Measurements from ENCODE around the gene ASMTL.
A peak's percentile ranks its signal among the peaks of the same experiment; 100 is the strongest.

Gene ASMTL

DNA sequence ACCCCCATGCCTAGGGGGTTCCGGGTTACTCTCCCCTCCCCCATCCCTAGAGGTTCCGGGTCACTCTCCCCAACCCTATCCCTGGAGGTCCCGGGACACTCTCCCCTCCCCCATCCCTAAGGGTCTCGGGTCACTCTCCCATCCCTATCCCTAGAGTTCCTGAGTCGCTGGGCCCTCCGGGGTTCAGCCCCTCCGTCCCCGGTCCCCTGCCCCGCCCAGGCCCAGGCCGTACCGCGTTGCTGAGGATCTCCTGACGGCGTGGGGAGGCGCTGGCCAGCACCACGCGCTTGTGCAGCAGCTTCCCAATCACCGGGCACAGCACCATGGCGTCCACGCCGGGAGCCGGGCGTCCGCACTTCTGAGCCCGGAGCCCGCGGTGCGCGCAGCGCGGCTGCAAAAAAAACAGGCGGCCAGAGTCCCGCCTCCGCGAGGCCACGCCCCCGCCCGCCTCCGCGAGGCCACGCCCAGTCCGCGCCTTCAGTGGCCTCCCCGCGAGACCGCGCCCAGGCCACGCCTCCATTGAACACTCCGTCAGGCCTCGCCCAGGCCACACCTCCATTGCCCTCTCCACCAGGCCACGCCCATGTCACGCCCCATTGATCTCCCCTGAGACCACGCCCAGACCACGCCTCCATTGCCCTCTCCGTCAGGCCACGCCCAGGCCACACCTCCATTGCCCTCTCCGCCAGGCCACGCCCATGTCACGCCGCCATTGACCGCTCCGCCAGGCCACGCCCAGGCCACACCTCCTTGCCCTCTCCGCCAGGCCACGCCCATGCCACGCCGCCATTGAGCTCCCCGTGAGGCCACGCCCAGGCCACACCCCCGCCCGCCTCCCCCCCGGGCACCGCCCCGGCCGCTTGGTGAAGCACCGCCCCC is at the start of gene ASMTL:
ASMTL (minus strand) TSS at position 394 of the 879 bp plus-strand sequence; CDS start at position 325, 69 bp downstream.
- Histone ChIP-seq H3K9me3 (peaks cover 3% of the 10 kb centered on the region), H3K4me3 (ENCODE audit: low read depth in 1 of 2, low read length in 1 of 2) (peak within 1 kb of the TSS; percentile 84 to 94), H3K27ac (peak within 1 kb of the TSS; percentile 94), H3K4me1 (ENCODE audit: control insufficient read depth in 1 of 2, insufficient read depth in 1 of 2, low read depth in 1 of 2, low read length in 1 of 2) (peaks cover 9 to 30% of the 10 kb centered on the region in 2 experiments), H3K27me3 (no peaks in the 10 kb centered on the region), H3K36me3 (no peaks in the 10 kb centered on the region)
- TF ChIP-seq, protein P1, sequence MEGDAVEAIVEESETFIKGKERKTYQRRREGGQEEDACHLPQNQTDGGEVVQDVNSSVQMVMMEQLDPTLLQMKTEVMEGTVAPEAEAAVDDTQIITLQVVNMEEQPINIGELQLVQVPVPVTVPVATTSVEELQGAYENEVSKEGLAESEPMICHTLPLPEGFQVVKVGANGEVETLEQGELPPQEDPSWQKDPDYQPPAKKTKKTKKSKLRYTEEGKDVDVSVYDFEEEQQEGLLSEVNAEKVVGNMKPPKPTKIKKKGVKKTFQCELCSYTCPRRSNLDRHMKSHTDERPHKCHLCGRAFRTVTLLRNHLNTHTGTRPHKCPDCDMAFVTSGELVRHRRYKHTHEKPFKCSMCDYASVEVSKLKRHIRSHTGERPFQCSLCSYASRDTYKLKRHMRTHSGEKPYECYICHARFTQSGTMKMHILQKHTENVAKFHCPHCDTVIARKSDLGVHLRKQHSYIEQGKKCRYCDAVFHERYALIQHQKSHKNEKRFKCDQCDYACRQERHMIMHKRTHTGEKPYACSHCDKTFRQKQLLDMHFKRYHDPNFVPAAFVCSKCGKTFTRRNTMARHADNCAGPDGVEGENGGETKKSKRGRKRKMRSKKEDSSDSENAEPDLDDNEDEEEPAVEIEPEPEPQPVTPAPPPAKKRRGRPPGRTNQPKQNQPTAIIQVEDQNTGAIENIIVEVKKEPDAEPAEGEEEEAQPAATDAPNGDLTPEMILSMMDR (IDR thresholded peaks at IDR 0.05), result peak; percentile 55

DNA sequence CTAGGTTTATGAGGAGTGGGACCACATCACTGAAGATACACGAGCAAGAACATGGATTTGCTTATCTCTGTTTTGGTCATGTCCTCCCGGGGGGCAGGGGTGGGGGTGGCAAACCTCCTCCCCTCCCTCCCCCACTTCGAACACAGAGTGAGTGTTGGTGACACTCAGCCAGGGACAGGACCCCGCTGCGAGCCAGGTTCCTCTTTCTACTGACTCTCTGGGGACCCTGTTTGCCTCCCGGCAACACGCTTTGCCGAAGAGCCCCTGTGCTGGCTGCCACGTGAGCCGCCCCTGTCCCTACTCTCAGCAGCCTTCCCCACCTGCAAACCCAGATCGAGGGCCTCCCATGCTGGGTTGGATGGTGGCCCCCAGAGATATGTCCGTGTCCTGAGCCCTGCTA is 49.5 kb upstream of the ASMTL start:
- Histone ChIP-seq H3K27me3 (no peaks in the 10 kb centered on the region), H3K27ac (peak overlapping the region; percentile 94), H3K9me3 (no peaks in the 10 kb centered on the region), H3K4me3 (ENCODE audit: low read depth in 1 of 2, low read length in 1 of 2) (no peak overlapping the region), H3K4me1 (ENCODE audit: control insufficient read depth in 1 of 2, insufficient read depth in 1 of 2, low read depth in 1 of 2, low read length in 1 of 2) (peaks cover 55 to 61% of the 10 kb centered on the region in 2 experiments), H3K36me3 (no peaks in the 10 kb centered on the region)
- TF ChIP-seq, protein P1 (IDR thresholded peaks at IDR 0.05), result no peak

GRCh38 chrX:1500701-1501624 is 48.3 kb upstream of the ASMTL start:
- no peaks in the 10 kb centered on the region for H3K9me3 ChIP-seq
- peaks cover 44 to 50% of the 10 kb centered on the region in 2 experiments for H3K4me1 ChIP-seq (ENCODE audit: control insufficient read depth in 1 of 2, insufficient read depth in 1 of 2, low read depth in 1 of 2, low read length in 1 of 2)
- no peaks in the 10 kb centered on the region for H3K27me3 ChIP-seq
- H3K36me3 ChIP-seq, result no peaks in the 10 kb centered on the region
- peak overlapping the region; percentile 94 for H3K27ac ChIP-seq
- TF ChIP-seq, protein P1 (IDR thresholded peaks at IDR 0.05), result no peak
- no peak overlapping the region for H3K4me3 ChIP-seq (ENCODE audit: low read depth in 1 of 2, low read length in 1 of 2)

DNA sequence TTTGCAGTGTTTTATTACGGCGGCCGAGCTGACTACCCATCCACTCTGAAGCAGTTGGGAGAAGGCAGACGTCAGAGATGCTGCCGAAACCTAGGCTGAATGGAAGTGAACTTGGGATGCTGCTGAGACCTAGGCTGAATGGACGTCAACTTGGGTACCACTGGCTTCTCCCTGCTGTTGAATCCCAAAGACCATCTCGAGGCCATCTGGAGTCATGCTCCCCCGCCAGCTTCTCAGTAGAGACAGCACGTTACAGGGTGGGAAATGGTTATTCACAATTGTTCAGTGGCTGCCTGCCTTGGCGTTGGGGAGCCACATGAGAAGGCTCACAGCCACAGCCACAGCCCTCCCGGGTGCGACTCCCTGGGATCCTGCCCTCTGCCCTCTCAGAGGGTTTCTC is 43.4 kb upstream of the ASMTL start:
- Histone ChIP-seq H3K4me1 (ENCODE audit: control insufficient read depth in 1 of 2, insufficient read depth in 1 of 2, low read depth in 1 of 2, low read length in 1 of 2) (peaks cover 20 to 22% of the 10 kb centered on the region in 2 experiments), H3K9me3 (no peaks in the 10 kb centered on the region), H3K4me3 (ENCODE audit: low read depth in 1 of 2, low read length in 1 of 2) (no peak overlapping the region), H3K27me3 (no peaks in the 10 kb centered on the region), H3K27ac (peak overlapping the region; percentile 54), H3K36me3 (peaks cover 4% of the 10 kb centered on the region)
- TF ChIP-seq, protein P1 (IDR thresholded peaks at IDR 0.05), result no peak

GRCh38 chrX:1493877-1494510 is 41.3 kb upstream of the ASMTL start:
- Histone ChIP-seq H3K9me3 (no peaks in the 10 kb centered on the region), H3K36me3 (peaks cover 4% of the 10 kb centered on the region), H3K27me3 (no peaks in the 10 kb centered on the region), H3K4me1 (ENCODE audit: control insufficient read depth in 1 of 2, insufficient read depth in 1 of 2, low read depth in 1 of 2, low read length in 1 of 2) (peaks cover 17 to 20% of the 10 kb centered on the region in 2 experiments), H3K27ac (peak overlapping the region; percentile 82), H3K4me3 (ENCODE audit: low read depth in 1 of 2, low read length in 1 of 2) (peak overlapping the region; percentile 37 to 42)
- TF ChIP-seq, protein P1 (IDR thresholded peaks at IDR 0.05), result no peak
